Heart left ventricle (tissue), 13 donors: Measurements from ENCODE around the gene JAG1.

Experiments used
- CTCF ChIP-seq, 12 donors: fragments of 200-600 bp; sonication (generic) in 4 of 12; IDR thresholded peaks; one replicate each; pipeline versions ENCODE4 v1.5.0 to v1.8.0; 2018 to 2022; ENCODE audit warnings: antibody characterized with exemption in 12 of 12, mild to moderate bottlenecking in 5 of 12
- POLR2A ChIP-seq, 2 donors: fragments of 450-650 bp; IDR thresholded peaks; one replicate each; pipeline ENCODE4 v1.6.1; 2017; ENCODE audit warnings: antibody characterized with exemption in 2 of 2, mild to moderate bottlenecking in 2 of 2, moderate library complexity in 2 of 2
- donor health status: ischemic (EF 13 %, LVEDD 7.1; RV severe dilation, severe dysfunction).
- donor health status: DM: no; HTN: yes; CAD: no.
- donor health status: DM: no; HTN: no; CAD: no.
- donor health status: ischemic (EF 25% LVEDD 6.9; RV normal size, moderate dysfunction).
- donor health status: ischemic (EF 25% LVEDD 5.7; RV mildly dilated, moderate dysfunction).
- donor health status: ischemic (EF 35%, LVEDD 5.7; RV mildly dilated, moderate dysfunction).
- donor health status: nonischemic (EF 11% LVEDD 7.7; RV severe dilation, severe dysfunction).
- donor health status: DM: yes; HTN: yes; CAD: no.
- donor health status: PGD.
- donor health status: ischemic (EF 29% LVEDD 5.4; RV normal size, mild dysfunction).
- donor health status: nonischemic (EF 23%, LVEDD 6.1; RV moderate dilation, normal function).

GRCh38 chr20:10718661-10719060 is 44.9 kb upstream of the JAG1 start:
- TF ChIP-seq CTCF (IDR thresholded peaks at IDR 0.05) = no peak
- no peak for TF ChIP-seq POLR2A (IDR thresholded peaks at IDR 0.05)
